Activated naive CD8-positive, alpha-beta T cell treated with anti-CD3 and anti-CD28 coated beads, Interleukin-2, amount 50 U/mL, for 24 hours (primary cell): Measurements from ENCODE around the gene IL1RL2.

ENCODE experiments used
- ATAC-seq: fragments of 150-1000 bp; cut with Tn5 transposase; one replicate; pipeline ENCODE4 v1.10.0; 2021
- DNase-seq: peaks from one replicate; pipeline ENCODE4 v3.0.0; 2021
- H3K27ac Mint-ChIP-seq: one replicate; pipeline ENCODE4 v1.8.0; 2021; ENCODE audit warnings: mild to moderate bottlenecking, mixed read lengths
- H3K27me3 Mint-ChIP-seq: one replicate; pipeline ENCODE4 v1.8.0; 2021; ENCODE audit warnings: mixed read lengths
- H3K36me3 Mint-ChIP-seq: one replicate; pipeline ENCODE4 v1.8.0; 2021; ENCODE audit warnings: low read depth, mixed read lengths
- H3K4me1 Mint-ChIP-seq: one replicate; pipeline ENCODE4 v1.8.0; 2021; ENCODE audit warnings: mixed read lengths
- H3K4me3 Mint-ChIP-seq: one replicate; pipeline ENCODE4 v1.8.0; 2021; ENCODE audit warnings: mild to moderate bottlenecking, moderate library complexity, mixed read lengths
- H3K9me3 Mint-ChIP-seq: one replicate; pipeline ENCODE4 v1.8.0; 2021; ENCODE audit warnings: mixed read lengths

IL1RL2 gene

GRCh38 chr2:102252236-102252635 lies 65.4 kb downstream of the IL1RL2 start:
- Mint-ChIP-seq H3K27ac (no peak overlapping the region), H3K9me3 (no peaks in the 10 kb centered on the region), H3K27me3 (peaks cover 16% of the 10 kb centered on the region), H3K36me3 (peaks cover 2% of the 10 kb centered on the region), H3K4me3 (no peak overlapping the region), H3K4me1 (peaks cover 48% of the 10 kb centered on the region)
- ATAC-seq: no peak
- no peak for DNase-seq

GRCh38 chr2:102253140-102253752 lies 66.4 kb downstream of the IL1RL2 start:
- peaks cover 16% of the 10 kb centered on the region for H3K27me3 Mint-ChIP-seq
- peaks cover 2% of the 10 kb centered on the region for H3K36me3 Mint-ChIP-seq
- H3K4me3 Mint-ChIP-seq: no peak overlapping the region
- no peak for DNase-seq
- peak overlapping the region; percentile 67 for H3K27ac Mint-ChIP-seq
- ATAC-seq: peak; percentile 53
- no peaks in the 10 kb centered on the region for H3K9me3 Mint-ChIP-seq
- peaks cover 58% of the 10 kb centered on the region for H3K4me1 Mint-ChIP-seq

GRCh38 chr2:102253753-102254150 lies 66.9 kb downstream of the IL1RL2 start:
- DNase-seq (no peak), ATAC-seq (no peak)
- H3K27ac Mint-ChIP-seq: peak overlapping the region; percentile 67
- H3K9me3 Mint-ChIP-seq: no peaks in the 10 kb centered on the region
- H3K36me3 Mint-ChIP-seq: peaks cover 2% of the 10 kb centered on the region
- H3K27me3 Mint-ChIP-seq: peaks cover 16% of the 10 kb centered on the region
- H3K4me1 Mint-ChIP-seq: peaks cover 63% of the 10 kb centered on the region
- no peak overlapping the region for H3K4me3 Mint-ChIP-seq

GRCh38 chr2:102256276-102256675 lies 69.5 kb downstream of the IL1RL2 start:
- no peak overlapping the region for H3K4me3 Mint-ChIP-seq
- no peaks in the 10 kb centered on the region for H3K9me3 Mint-ChIP-seq
- ATAC-seq (no peak), DNase-seq (no peak)
- peaks cover 3% of the 10 kb centered on the region for H3K27me3 Mint-ChIP-seq
- H3K4me1 Mint-ChIP-seq: peaks cover 68% of the 10 kb centered on the region
- peaks cover 8% of the 10 kb centered on the region for H3K36me3 Mint-ChIP-seq
- no peak overlapping the region for H3K27ac Mint-ChIP-seq

GRCh38 chr2:102256874-102257462 lies 70.1 kb downstream of the IL1RL2 start:
- H3K9me3 Mint-ChIP-seq: no peaks in the 10 kb centered on the region
- DNase-seq (no peak), ATAC-seq (no peak)
- peaks cover 8% of the 10 kb centered on the region for H3K36me3 Mint-ChIP-seq
- H3K27ac Mint-ChIP-seq: peak overlapping the region; percentile 94
- no peak overlapping the region for H3K4me3 Mint-ChIP-seq
- peaks cover 63% of the 10 kb centered on the region for H3K4me1 Mint-ChIP-seq
- H3K27me3 Mint-ChIP-seq: no peaks in the 10 kb centered on the region

GRCh38 chr2:102258025-102258385 lies 71.2 kb downstream of the IL1RL2 start:
- H3K4me1 Mint-ChIP-seq: peaks cover 53% of the 10 kb centered on the region
- DNase-seq (no peak), ATAC-seq (peak; percentile 26)
- H3K36me3 Mint-ChIP-seq: peaks cover 8% of the 10 kb centered on the region
- H3K27ac Mint-ChIP-seq: peak overlapping the region; percentile 94
- no peak overlapping the region for H3K4me3 Mint-ChIP-seq
- H3K9me3 Mint-ChIP-seq: no peaks in the 10 kb centered on the region
- H3K27me3 Mint-ChIP-seq: no peaks in the 10 kb centered on the region

- peaks cover 48% of the 10 kb centered on the region for H3K4me1 Mint-ChIP-seq
- no peak overlapping the region for H3K4me3 Mint-ChIP-seq
- H3K36me3 Mint-ChIP-seq: peaks cover 8% of the 10 kb centered on the region
- no peak for DNase-seq
- peak; percentile 98 for ATAC-seq
- no peaks in the 10 kb centered on the region for H3K9me3 Mint-ChIP-seq
- H3K27me3 Mint-ChIP-seq: no peaks in the 10 kb centered on the region
- H3K27ac Mint-ChIP-seq: peak overlapping the region; percentile 94
These were observed 71.7 kb downstream of the IL1RL2 start for GRCh38 chr2:102258386-102259074.

GRCh38 chr2:102261467-102262135 lies 74.8 kb downstream of the IL1RL2 start:
- H3K36me3 Mint-ChIP-seq: peaks cover 6% of the 10 kb centered on the region
- no peaks in the 10 kb centered on the region for H3K9me3 Mint-ChIP-seq
- H3K4me3 Mint-ChIP-seq: no peak overlapping the region
- no peaks in the 10 kb centered on the region for H3K27me3 Mint-ChIP-seq
- ATAC-seq (no peak), DNase-seq (no peak)
- no peak overlapping the region for H3K27ac Mint-ChIP-seq
- H3K4me1 Mint-ChIP-seq: peaks cover 36% of the 10 kb centered on the region

GRCh38 chr2:102262216-102263129 lies 75.7 kb downstream of the IL1RL2 start:
- no peak for DNase-seq
- H3K27me3 Mint-ChIP-seq: no peaks in the 10 kb centered on the region
- H3K4me3 Mint-ChIP-seq: no peak overlapping the region
- peaks cover 28% of the 10 kb centered on the region for H3K4me1 Mint-ChIP-seq
- ATAC-seq: no peak
- H3K9me3 Mint-ChIP-seq: no peaks in the 10 kb centered on the region
- H3K27ac Mint-ChIP-seq: no peak overlapping the region
- peaks cover 6% of the 10 kb centered on the region for H3K36me3 Mint-ChIP-seq

GRCh38 chr2:102264952-102265351 lies 78.1 kb downstream of the IL1RL2 start:
- peaks cover 12% of the 10 kb centered on the region for H3K4me1 Mint-ChIP-seq
- no peak overlapping the region for H3K27ac Mint-ChIP-seq
- H3K27me3 Mint-ChIP-seq: no peaks in the 10 kb centered on the region
- no peak for DNase-seq
- H3K36me3 Mint-ChIP-seq: no peaks in the 10 kb centered on the region
- H3K9me3 Mint-ChIP-seq: no peaks in the 10 kb centered on the region
- ATAC-seq: no peak
- no peak overlapping the region for H3K4me3 Mint-ChIP-seq

- peaks cover 19% of the 10 kb centered on the region for H3K4me1 Mint-ChIP-seq
These were observed 79.4 kb downstream of the IL1RL2 start for GRCh38 chr2:102266204-102266603.

GRCh38 chr2:102267774-102268173 lies 81.0 kb downstream of the IL1RL2 start:
- Mint-ChIP-seq H3K4me3 (no peak overlapping the region), H3K4me1 (peaks cover 29% of the 10 kb centered on the region), H3K9me3 (no peaks in the 10 kb centered on the region), H3K27me3 (no peaks in the 10 kb centered on the region), H3K27ac (no peak overlapping the region), H3K36me3 (no peaks in the 10 kb centered on the region)
- no peak for DNase-seq
- ATAC-seq: no peak

More at GRCh38 chr2:102266204-102266603, 79.4 kb downstream of the IL1RL2 start:
- DNase-seq: no peak
- ATAC-seq: no peak
- Mint-ChIP-seq H3K4me3 (no peak overlapping the region), H3K36me3 (no peaks in the 10 kb centered on the region), H3K27ac (no peak overlapping the region), H3K27me3 (no peaks in the 10 kb centered on the region), H3K9me3 (no peaks in the 10 kb centered on the region)

- ATAC-seq: no peak
- Mint-ChIP-seq H3K4me3 (no peak overlapping the region), H3K27ac (no peak overlapping the region), H3K27me3 (no peaks in the 10 kb centered on the region), H3K9me3 (no peaks in the 10 kb centered on the region), H3K4me1 (peaks cover 27% of the 10 kb centered on the region), H3K36me3 (no peaks in the 10 kb centered on the region)
- DNase-seq: no peak
These were observed 81.8 kb downstream of the IL1RL2 start for GRCh38 chr2:102268510-102269199.

GRCh38 chr2:102269200-102269524 lies 82.3 kb downstream of the IL1RL2 start:
- ATAC-seq (no peak), DNase-seq (no peak)
- no peak overlapping the region for H3K27ac Mint-ChIP-seq
- H3K4me1 Mint-ChIP-seq: peaks cover 24% of the 10 kb centered on the region
- no peaks in the 10 kb centered on the region for H3K9me3 Mint-ChIP-seq
- H3K4me3 Mint-ChIP-seq: no peak overlapping the region
- H3K27me3 Mint-ChIP-seq: no peaks in the 10 kb centered on the region
- no peaks in the 10 kb centered on the region for H3K36me3 Mint-ChIP-seq
